K562 (cell line): ENCODE results near the gene AFF3. TPM values are rescaled to one million over a fixed set of nuclear protein-coding genes. Genes with fewer than 3 reads are reported as not detected.

Source experiments
- ATAC-seq: fragments of 200-7000 bp; cut with Tn5 transposase; 3 replicates; pipeline ENCODE4 v1.9.1; 2020; ENCODE audit warnings: moderate library complexity
- BruUV-seq: library from RNA; stranded (reverse); fragments of 400-500 nt; replicated peaks from 2 replicates; lab custom pipeline; 2021; lab: Mats Ljungman, UMichigan
- CTCF ChIA-PET: fragments of 300-600 bp; formaldehyde crosslinking; extraction: SDS; loops from one replicate; lab custom pipeline; 2021; ENCODE audit warnings: low intra/inter-chr PET ratio; lab: Yijun Ruan, JAX
- POLR2A ChIA-PET: fragments of 300-600, 350-650 bp; sonication (Branson Sonifier 250); formaldehyde crosslinking; extraction: SDS; loops from one replicate; lab custom pipeline; 2021; ENCODE audit warnings: antibody characterized with exemption, inconsistent platforms; lab: Yijun Ruan, JAX
- DNase-seq, 4 experiments: peaks; one replicate each; pipeline versions ENCODE4 v3.0.0 to v3.0.0-alpha.2; 2011 to 2018; ENCODE audit warnings: low spot score in 3 of 4, mixed read lengths in 3 of 4; ENCODE audit errors: extremely low read depth in 1 of 4
- FAIRE-seq: peaks from 2 replicates; lab custom pipeline; 2011; peaks lifted over from hg19 to GRCh38; lab: Jason Lieb, UNC
- H2AFZ ChIP-seq: 2 replicates; pipeline ENCODE4 v1.6.0; 2011; ENCODE audit warnings: low read depth, low read length, control low read depth, inconsistent platforms
- H3K27ac ChIP-seq: fragments of 200-600 bp; 3 replicates; pipeline ENCODE4 v1.8.0; 2011; ENCODE audit warnings: low read depth, mild to moderate bottlenecking, control low read depth, inconsistent platforms, low read length, moderate library complexity, mixed read lengths; ENCODE audit errors: extremely low read depth
- H3K27me3 ChIP-seq, 2 experiments: fragments of 300-600 bp in 1 of 2; 2 replicates in 1 of 2; 3 replicates in 1 of 2; pipeline versions ENCODE4 v1.6.0 to v1.8.0; 2011; ENCODE audit warnings: inconsistent platforms in 2 of 2, low read length in 2 of 2, mild to moderate bottlenecking in 1 of 2, mixed read lengths in 1 of 2, moderate library complexity in 1 of 2; ENCODE audit not compliant: control insufficient read depth in 2 of 2, insufficient read depth in 2 of 2
- H3K36me3 ChIP-seq: fragments of 300-600 bp; 3 replicates; pipeline ENCODE4 v1.8.0; 2011; ENCODE audit warnings: mild to moderate bottlenecking, low read length, inconsistent platforms; ENCODE audit not compliant: control insufficient read depth, insufficient read depth
- H3K4me1 ChIP-seq, 2 experiments: fragments of 200-600 bp in 1 of 2; replicated peaks in 1 of 2; 2 replicates in 1 of 2; 3 replicates in 1 of 2; pipeline versions ENCODE4 v1.5.1 to v1.8.0; 2011; ENCODE audit warnings: inconsistent platforms in 2 of 2, low read length in 2 of 2, mild to moderate bottlenecking in 1 of 2, mixed read lengths in 1 of 2, moderate library complexity in 1 of 2; ENCODE audit not compliant: control insufficient read depth in 2 of 2, insufficient read depth in 2 of 2
- H3K4me2 ChIP-seq: 2 replicates; pipeline ENCODE4 v1.6.1; 2011; ENCODE audit warnings: low read length, control low read depth, inconsistent platforms, mixed read lengths; ENCODE audit not compliant: insufficient read depth
- H3K4me3 ChIP-seq: fragments of 200-600 bp; sonication (generic), shearing (Covaris generic); 2 replicates; pipeline ENCODE4 v1.5.1; 2016; ENCODE audit warnings: control low read depth, inconsistent platforms
- H3K79me2 ChIP-seq: fragments of 200-600 bp; 3 replicates; pipeline ENCODE4 v1.8.0; 2011; ENCODE audit warnings: low read length, inconsistent platforms; ENCODE audit not compliant: control insufficient read depth, insufficient read depth
- H3K9ac ChIP-seq, 2 experiments: 2 replicates each; pipeline versions ENCODE4 v1.6.0 to v1.6.1; 2011; ENCODE audit warnings: low read depth in 2 of 2, low read length in 2 of 2, control low read depth in 1 of 2, inconsistent platforms in 1 of 2, mild to moderate bottlenecking in 1 of 2, mixed read lengths in 1 of 2; ENCODE audit not compliant: insufficient read depth in 1 of 2
- H3K9me1 ChIP-seq: one replicate; pipeline ENCODE4 v1.6.0; 2011; ENCODE audit warnings: inconsistent platforms, mild to moderate bottlenecking, low read length, moderate library complexity; ENCODE audit not compliant: control insufficient read depth, insufficient read depth
- H3K9me3 ChIP-seq: replicated peaks from 2 replicates; pipeline ENCODE4 v1.5.1; 2011; ENCODE audit warnings: low read depth, low read length, inconsistent platforms; ENCODE audit not compliant: control insufficient read depth, insufficient read depth
- H4K20me1 ChIP-seq: replicated peaks from 2 replicates; pipeline ENCODE4 v1.6.1; 2011; ENCODE audit warnings: low read length, inconsistent platforms, mixed read lengths; ENCODE audit not compliant: control insufficient read depth, insufficient read depth
- RBM15 ChIP-seq: fragments of 200-400 bp; formaldehyde crosslinking; IDR thresholded peaks from 2 replicates; pipeline ENCODE4 v1.6.1; 2018; ENCODE audit warnings: mild to moderate bottlenecking, low read length, moderate library complexity; ENCODE audit not compliant: insufficient read depth
- SMARCE1 ChIP-seq: fragments of 450-650 bp; IDR thresholded peaks from 2 replicates; pipeline ENCODE4 v1.7.1; 2016; ENCODE audit warnings: mild to moderate bottlenecking
- ZNF134 ChIP-seq: fragments of 250-450 bp; sonication (Bioruptor Pico); conservative IDR thresholded peaks from 2 replicates; pipeline ENCODE4 v1.4.0; 2020
- ZZZ3 ChIP-seq: fragments of 450-650 bp; IDR thresholded peaks from 2 replicates; pipeline ENCODE4 v1.6.1; 2016; ENCODE audit warnings: antibody characterized with exemption, mild to moderate bottlenecking, moderate library complexity
- WGBS: fragments of 100-300 bp; shearing (Covaris generic); methylation state at CpG from one replicate; pipeline ENCODE4 v1.1.6; 2016; ENCODE audit warnings: low coverage, mixed read lengths; ENCODE audit not compliant: insufficient coverage; ENCODE audit errors: missing lambda C conversion rate; 5-methylcytosine and 5-hydroxymethylcytosine counted together
- in situ Hi-C: fragments of 300-500 bp; cut with MboI; formaldehyde crosslinking; loops from 4 replicates; pipeline ENCODE4 v1.15.0; 2018; ENCODE audit warnings: inconsistent platforms, mixed read lengths
- intact Hi-C: fragments of 100-400 bp; cut with micrococcal nuclease; formaldehyde crosslinking; loops from 2 replicates; pipeline ENCODE4 v1.14.2; 2022
- polyA plus RNA-seq, 8 experiments: library from polyadenylated mRNA; depleted of rRNA in 4 of 8; stranded (reverse) in 5 of 8; unstranded in 3 of 8; fragments of >200 nt; fragmentation: Nextera tagmentation in 2 of 8; fragmentation: Illumina TruSeq in 1 of 8; extraction: Ambion mirVana in 2 of 8; extraction: Trizol in 1 of 8; gene quantifications; 2 replicates each; pipeline versions ENCODE4 v1.2.1 to v1.2.3, GENCODE V29; 2011 to 2014; ENCODE audit warnings: inconsistent platforms in 1 of 8, missing spikeins in 1 of 8
- total RNA-seq, 7 experiments: library from RNA; depleted of rRNA in 6 of 7; stranded (reverse); fragments of >200 nt in 6 of 7; fragmentation: Illumina TruSeq in 2 of 7; extraction: Trizol in 2 of 7; gene quantifications; 2 replicates each; pipeline versions ENCODE4 v1.2.1 to v1.2.3, GENCODE V29; 2011 to 2021; ENCODE audit warnings: low replicate concordance in 1 of 7
- TF ChIP-seq, protein P1 (sequence below): fragments of 450-650 bp; IDR thresholded peaks from one replicate; pipeline ENCODE4 v1.6.1; 2018; ENCODE audit warnings: mild to moderate bottlenecking, moderate library complexity; ENCODE audit not compliant: partially characterized antibody

Gene AFF3
- total and polyA plus RNA-seq, 9 of the 15 experiments (the other 6 are each of a cell fraction or from before 2014, with no cell fraction given): 0.02 to 0.11 TPM; not detected in 7

DNA sequence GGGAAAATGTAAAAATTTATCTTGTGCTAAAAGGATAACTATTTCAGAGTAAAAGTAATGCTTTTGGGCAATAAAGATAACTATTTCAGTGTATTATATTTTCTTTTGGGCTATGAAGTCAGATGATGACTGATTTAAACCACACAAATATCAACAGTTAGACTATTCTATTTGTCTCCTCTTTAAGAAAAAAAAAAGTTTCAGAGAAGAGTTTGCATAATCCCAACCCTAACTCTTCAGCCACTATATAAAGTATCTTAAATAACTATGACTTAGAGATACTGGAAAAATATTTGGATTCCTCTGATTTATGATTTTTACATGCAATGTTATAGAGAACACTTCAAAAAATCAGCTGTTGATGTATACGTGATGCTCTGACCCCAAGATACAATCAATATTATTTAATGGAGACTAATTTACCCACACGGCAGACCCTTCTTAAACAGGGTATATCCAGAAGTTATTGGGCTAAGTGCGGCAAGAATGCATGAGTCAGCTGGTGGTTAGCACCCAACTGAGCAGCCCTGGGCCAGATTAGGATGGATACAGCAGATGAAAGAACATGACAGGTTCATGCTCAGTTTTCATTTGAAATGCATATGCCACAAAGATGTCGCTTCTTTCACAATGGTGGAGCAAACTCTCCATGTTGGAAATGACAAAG is 279.0 kb downstream of the AFF3 start:
- TF ChIP-seq SMARCE1: no peak
- no peak for TF ChIP-seq ZZZ3
- TF ChIP-seq, protein P1, sequence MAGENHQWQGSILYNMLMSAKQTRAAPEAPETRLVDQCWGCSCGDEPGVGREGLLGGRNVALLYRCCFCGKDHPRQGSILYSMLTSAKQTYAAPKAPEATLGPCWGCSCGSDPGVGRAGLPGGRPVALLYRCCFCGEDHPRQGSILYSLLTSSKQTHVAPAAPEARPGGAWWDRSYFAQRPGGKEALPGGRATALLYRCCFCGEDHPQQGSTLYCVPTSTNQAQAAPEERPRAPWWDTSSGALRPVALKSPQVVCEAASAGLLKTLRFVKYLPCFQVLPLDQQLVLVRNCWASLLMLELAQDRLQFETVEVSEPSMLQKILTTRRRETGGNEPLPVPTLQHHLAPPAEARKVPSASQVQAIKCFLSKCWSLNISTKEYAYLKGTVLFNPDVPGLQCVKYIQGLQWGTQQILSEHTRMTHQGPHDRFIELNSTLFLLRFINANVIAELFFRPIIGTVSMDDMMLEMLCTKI: no peak
- TF ChIP-seq ZNF134 (CRISPR knock-in tag): no peak
- TF ChIP-seq RBM15: no peak
- Histone ChIP-seq H4K20me1 (no peaks in the 10 kb centered on the region), H3K9ac (no peak overlapping the region), H2AFZ (no peak overlapping the region), H3K79me2 (no peaks in the 10 kb centered on the region), H3K9me3 (no peaks in the 10 kb centered on the region), H3K4me1 (no peaks in the 10 kb centered on the region), H3K27me3 (peaks cover 9 to 15% of the 10 kb centered on the region in 2 experiments; a peak in 3 of 5 replicates), H3K4me2 (no peak overlapping the region), H3K27ac (no peak overlapping the region), H3K36me3 (no peaks in the 10 kb centered on the region), H3K4me3 (no peak overlapping the region), H3K9me1 (no peaks in the 10 kb centered on the region)
- ChIA-PET CTCF (no interaction called here), POLR2A (no interaction called here)
- in situ Hi-C loops: no loop called here
- intact Hi-C loops: no loop called here
- DNase-seq (no peak), FAIRE-seq (no peak), ATAC-seq (no peak)
- BruUV-seq: no TSS peak
- 3% methylated on average over 4 of the region's 4 CpGs for WGBS
